Keratinocyte (primary cell): ENCODE measurements around the gene OIT3. TPM values are rescaled to one million over a fixed set of nuclear protein-coding genes. Genes with fewer than 3 reads are reported as not detected.

Experiments used
- DNase-seq: peaks from one replicate; pipeline ENCODE4 v3.0.0-alpha.2; 2011; ENCODE audit warnings: low read depth, missing footprints, low spot score
- FAIRE-seq: peaks from 2 replicates; lab custom pipeline; 2011; peaks lifted over from hg19 to GRCh38; lab: Jason Lieb, UNC
- H2AFZ ChIP-seq: 2 replicates; pipeline ENCODE4 v1.6.0; 2012; ENCODE audit warnings: low read length, control low read depth, inconsistent platforms; ENCODE audit not compliant: control insufficient read depth
- H3K27ac ChIP-seq: 2 replicates; pipeline ENCODE4 v1.5.1; 2011; ENCODE audit warnings: low read length; ENCODE audit not compliant: control insufficient read depth, insufficient read depth
- H3K27me3 ChIP-seq: 3 replicates; pipeline ENCODE4 v1.6.0; 2011; ENCODE audit warnings: low read length; ENCODE audit not compliant: control insufficient read depth, insufficient read depth; ENCODE audit errors: extremely low read depth
- H3K36me3 ChIP-seq, 2 experiments: 2 replicates in 1 of 2; 3 replicates in 1 of 2; pipeline ENCODE4 v1.5.1; 2011; ENCODE audit warnings: low read length in 2 of 2, mild to moderate bottlenecking in 1 of 2; ENCODE audit not compliant: control insufficient read depth in 2 of 2, insufficient read depth in 2 of 2; ENCODE audit errors: extremely low read depth in 1 of 2
- H3K4me1 ChIP-seq: 3 replicates; pipeline ENCODE4 v1.5.1; 2011; ENCODE audit warnings: low read length; ENCODE audit not compliant: control insufficient read depth, insufficient read depth; ENCODE audit errors: extremely low read depth
- H3K4me2 ChIP-seq: 3 replicates; pipeline ENCODE4 v1.6.0; 2011; ENCODE audit warnings: low read depth, low read length; ENCODE audit not compliant: control insufficient read depth, insufficient read depth; ENCODE audit errors: extremely low read depth
- H3K4me3 ChIP-seq, 3 experiments: fragments of 200-600 bp in 1 of 3; sonication (generic) in 1 of 3; 2 replicates in 2 of 3; 3 replicates in 1 of 3; pipeline ENCODE4 v1.5.1; 2011 to 2016; ENCODE audit warnings: low read length in 3 of 3, mild to moderate bottlenecking in 3 of 3, control low read depth in 2 of 3, inconsistent platforms in 1 of 3, low read depth in 1 of 3, mixed read lengths in 1 of 3, mixed run types in 1 of 3, moderate library complexity in 1 of 3; ENCODE audit not compliant: control insufficient read depth in 2 of 3, insufficient read depth in 2 of 3; ENCODE audit errors: extremely low read depth in 1 of 3
- H3K79me2 ChIP-seq: 2 replicates; pipeline ENCODE4 v1.6.0; 2012; ENCODE audit warnings: low read length; ENCODE audit not compliant: control insufficient read depth, insufficient read depth
- H3K9ac ChIP-seq: 3 replicates; pipeline ENCODE4 v1.6.0; 2011; ENCODE audit warnings: low read length; ENCODE audit not compliant: control insufficient read depth, insufficient read depth; ENCODE audit errors: extremely low read depth
- H3K9me1 ChIP-seq: 3 replicates; pipeline ENCODE4 v1.6.0; 2011; ENCODE audit warnings: low read length; ENCODE audit not compliant: control insufficient read depth, insufficient read depth; ENCODE audit errors: extremely low read depth
- H3K9me3 ChIP-seq: 2 replicates; pipeline ENCODE4 v1.5.1; 2012; ENCODE audit warnings: low read depth, low read length; ENCODE audit not compliant: control insufficient read depth
- H4K20me1 ChIP-seq: 3 replicates; pipeline ENCODE4 v1.6.0; 2011; ENCODE audit warnings: low read length; ENCODE audit not compliant: control insufficient read depth, insufficient read depth; ENCODE audit errors: extremely low read depth
- EZH2 ChIP-seq: IDR thresholded peaks from one replicate; pipeline ENCODE4 v1.6.1; 2012; ENCODE audit warnings: inconsistent platforms, mild to moderate bottlenecking, low read length, moderate library complexity
- dilution Hi-C: fragments of 300-500 bp; cut with MboI; formaldehyde crosslinking; loops from one replicate; pipeline ENCODE4 v1.7.0; 2020; ENCODE audit warnings: low sequenced_read_pairs; ENCODE audit not compliant: extremely low pct_ligation_motif_present
- polyA plus RNA-seq, 5 experiments: library from polyadenylated mRNA; depleted of rRNA in 3 of 5; stranded (reverse) in 3 of 5; stranded (forward) in 1 of 5; unstranded in 1 of 5; fragments of >200 nt; gene quantifications; 1 replicate in 1 of 5; 2 replicates in 3 of 5; 3 replicates in 1 of 5; pipeline versions ENCODE4 v1.2.1 to v1.2.3, GENCODE V29; 2011 to 2012; ENCODE audit warnings: missing spikeins in 2 of 5, low read depth in 1 of 5, low replicate concordance in 1 of 5
- TF ChIP-seq, protein P1 (sequence below), 3 experiments: IDR thresholded peaks in 1 of 3; conservative IDR thresholded peaks in 1 of 3; optimal IDR thresholded peaks in 1 of 3; 2 replicates in 2 of 3; 3 replicates in 1 of 3; pipeline versions ENCODE3 to v1.5.1; 2011; ENCODE audit warnings: low read length in 3 of 3, mild to moderate bottlenecking in 3 of 3, moderate library complexity in 2 of 3, control low read depth in 1 of 3, inconsistent platforms in 1 of 3; ENCODE audit not compliant: insufficient read depth in 2 of 3; ENCODE audit errors: extremely low read depth in 1 of 3

The OIT3 gene
- polyA plus RNA-seq, 1 donor (not counting 4 experiments of a cell fraction or from before 2014, with no cell fraction given) = 0.05 TPM

DNA sequence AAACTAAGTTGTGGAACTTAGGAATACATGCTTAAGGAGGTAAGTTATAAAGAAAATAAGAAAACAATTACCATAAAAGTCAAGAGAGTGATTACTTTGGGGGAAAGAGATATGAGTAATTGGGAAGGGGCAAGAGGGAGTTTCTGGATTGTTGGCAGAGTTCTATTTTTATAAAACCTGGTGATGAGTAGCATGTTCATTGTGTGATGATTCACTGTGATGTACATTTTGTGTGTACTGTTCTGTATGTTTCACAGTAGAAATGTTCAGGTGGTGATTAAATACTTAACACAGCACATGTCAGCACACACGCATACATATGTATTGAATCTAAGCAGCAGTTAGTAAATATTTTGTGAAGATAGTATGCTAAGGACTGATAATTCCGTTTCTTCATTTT, 9.7 kb upstream of the OIT3 start:
- DNase-seq (no peak), FAIRE-seq (no peak)
- Histone ChIP-seq H3K79me2 (no peaks in the 10 kb centered on the region), H3K27ac (peak overlapping the region; percentile 19), H3K4me1 (peaks cover 26% of the 10 kb centered on the region), H3K9me3 (no peaks in the 10 kb centered on the region), H3K4me3 (no peak overlapping the region), H3K9ac (no peak overlapping the region), H3K4me2 (no peak overlapping the region), H3K27me3 (no peaks in the 10 kb centered on the region), H3K36me3 (peaks cover 4 to 9% of the 10 kb centered on the region in 2 experiments), H3K9me1 (no peaks in the 10 kb centered on the region), H4K20me1 (no peaks in the 10 kb centered on the region), H2AFZ (no peak overlapping the region)
- dilution Hi-C loops = no loop called here
- TF ChIP-seq, protein P1, sequence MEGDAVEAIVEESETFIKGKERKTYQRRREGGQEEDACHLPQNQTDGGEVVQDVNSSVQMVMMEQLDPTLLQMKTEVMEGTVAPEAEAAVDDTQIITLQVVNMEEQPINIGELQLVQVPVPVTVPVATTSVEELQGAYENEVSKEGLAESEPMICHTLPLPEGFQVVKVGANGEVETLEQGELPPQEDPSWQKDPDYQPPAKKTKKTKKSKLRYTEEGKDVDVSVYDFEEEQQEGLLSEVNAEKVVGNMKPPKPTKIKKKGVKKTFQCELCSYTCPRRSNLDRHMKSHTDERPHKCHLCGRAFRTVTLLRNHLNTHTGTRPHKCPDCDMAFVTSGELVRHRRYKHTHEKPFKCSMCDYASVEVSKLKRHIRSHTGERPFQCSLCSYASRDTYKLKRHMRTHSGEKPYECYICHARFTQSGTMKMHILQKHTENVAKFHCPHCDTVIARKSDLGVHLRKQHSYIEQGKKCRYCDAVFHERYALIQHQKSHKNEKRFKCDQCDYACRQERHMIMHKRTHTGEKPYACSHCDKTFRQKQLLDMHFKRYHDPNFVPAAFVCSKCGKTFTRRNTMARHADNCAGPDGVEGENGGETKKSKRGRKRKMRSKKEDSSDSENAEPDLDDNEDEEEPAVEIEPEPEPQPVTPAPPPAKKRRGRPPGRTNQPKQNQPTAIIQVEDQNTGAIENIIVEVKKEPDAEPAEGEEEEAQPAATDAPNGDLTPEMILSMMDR (optimal IDR thresholded peaks at IDR 0.05 in 1 of 3, IDR thresholded peaks at IDR 0.05 in 1 of 3, conservative IDR thresholded peaks at IDR 0.05 in 1 of 3; ENCODE audit: extremely low read depth in 1 of 3, insufficient read depth in 2 of 3, low read length in 3 of 3) = no peak
- TF ChIP-seq EZH2 = no peak

GRCh38 chr10:72885953-72886352, 7.6 kb upstream of the OIT3 start:
- Histone ChIP-seq H3K4me2 (no peak overlapping the region), H3K9me1 (no peaks in the 10 kb centered on the region), H3K9me3 (no peaks in the 10 kb centered on the region), H3K4me1 (peaks cover 37% of the 10 kb centered on the region), H3K36me3 (peaks cover 4 to 9% of the 10 kb centered on the region in 2 experiments), H3K79me2 (no peaks in the 10 kb centered on the region), H2AFZ (no peak overlapping the region), H3K4me3 (no peak overlapping the region), H3K27ac (no peak overlapping the region), H3K9ac (no peak overlapping the region), H4K20me1 (no peaks in the 10 kb centered on the region), H3K27me3 (no peaks in the 10 kb centered on the region)
- dilution Hi-C loops = no loop called here
- no peak for TF ChIP-seq EZH2
- TF ChIP-seq, protein P1 (optimal IDR thresholded peaks at IDR 0.05 in 1 of 3, IDR thresholded peaks at IDR 0.05 in 1 of 3, conservative IDR thresholded peaks at IDR 0.05 in 1 of 3; ENCODE audit: extremely low read depth in 1 of 3, insufficient read depth in 2 of 3, low read length in 3 of 3) = no peak
- FAIRE-seq (no peak), DNase-seq (no peak)
